H9 (cell line): Measurements from ENCODE around the gene EIF4E2. TPM values are rescaled to one million over a fixed set of nuclear protein-coding genes. Genes with fewer than 3 reads are reported as not detected.

ENCODE experiments used
- DNase-seq: peaks from one replicate; pipeline ENCODE4 v3.0.0-alpha.2; 2017
- H2AFZ ChIP-seq: one replicate; pipeline ENCODE4 v1.6.1; 2013; ENCODE audit warnings: mild to moderate bottlenecking, low read length, control low read depth, moderate library complexity
- H2AK5ac ChIP-seq: 2 replicates; pipeline ENCODE4 v1.6.1; 2013; ENCODE audit warnings: low read length, control low read depth, mixed read lengths; ENCODE audit not compliant: insufficient read length
- H2BK120ac ChIP-seq: one replicate; pipeline ENCODE4 v1.6.1; 2013; ENCODE audit warnings: low read depth, mild to moderate bottlenecking, low read length, control low read depth, inconsistent platforms; ENCODE audit not compliant: poor library complexity, severe bottlenecking
- H2BK12ac ChIP-seq: 2 replicates; pipeline ENCODE4 v1.6.1; 2013; ENCODE audit warnings: low read length, control low read depth, mixed read lengths, low read depth; ENCODE audit not compliant: insufficient read length
- H2BK15ac ChIP-seq: 2 replicates; pipeline ENCODE4 v1.6.1; 2013; ENCODE audit warnings: low read depth, low read length, control low read depth
- H2BK20ac ChIP-seq: one replicate; pipeline ENCODE4 v1.6.1; 2013; ENCODE audit warnings: low read depth, mild to moderate bottlenecking, low read length, control low read depth, inconsistent platforms; ENCODE audit not compliant: poor library complexity, severe bottlenecking
- H2BK5ac ChIP-seq: 2 replicates; pipeline ENCODE4 v1.6.1; 2013; ENCODE audit warnings: low read length, control low read depth, mixed read lengths; ENCODE audit not compliant: insufficient read length
- H3K14ac ChIP-seq: 2 replicates; pipeline ENCODE4 v1.6.1; 2013; ENCODE audit warnings: low read length, control low read depth; ENCODE audit not compliant: insufficient read depth
- H3K18ac ChIP-seq: 2 replicates; pipeline ENCODE4 v1.6.1; 2013; ENCODE audit warnings: low read depth, mild to moderate bottlenecking, mixed read lengths, low read length, control low read depth; ENCODE audit not compliant: insufficient read length
- H3K23ac ChIP-seq: 2 replicates; pipeline ENCODE4 v1.6.1; 2013; ENCODE audit warnings: low read length, control low read depth, mixed read lengths, low read depth; ENCODE audit not compliant: insufficient read length
- H3K23me2 ChIP-seq: 2 replicates; pipeline ENCODE4 v1.6.1; 2013; ENCODE audit warnings: low read depth, mild to moderate bottlenecking, mixed read lengths, low read length, control low read depth; ENCODE audit not compliant: insufficient read length, poor library complexity, severe bottlenecking
- H3K27ac ChIP-seq: 2 replicates; pipeline ENCODE4 v1.5.1; 2013; ENCODE audit warnings: low read length, control low read depth, mixed read lengths, low read depth; ENCODE audit not compliant: insufficient read length
- H3K27me3 ChIP-seq: 2 replicates; pipeline ENCODE4 v1.6.1; 2013; ENCODE audit warnings: low read length, control low read depth, inconsistent platforms; ENCODE audit not compliant: insufficient read depth
- H3K4ac ChIP-seq: 2 replicates; pipeline ENCODE4 v1.6.1; 2013; ENCODE audit warnings: low read depth, mild to moderate bottlenecking, control low read depth, inconsistent platforms, low read length, moderate library complexity
- H3K4me1 ChIP-seq: 2 replicates; pipeline ENCODE4 v1.6.1; 2013; ENCODE audit warnings: low read length, control low read depth, inconsistent platforms; ENCODE audit not compliant: insufficient read depth
- H3K4me2 ChIP-seq: 2 replicates; pipeline ENCODE4 v1.6.1; 2013; ENCODE audit warnings: low read length, control low read depth, mixed read lengths; ENCODE audit not compliant: insufficient read length, insufficient read depth
- H3K56ac ChIP-seq: 2 replicates; pipeline ENCODE4 v1.6.1; 2013; ENCODE audit warnings: low read depth, mild to moderate bottlenecking, mixed read lengths, low read length, control low read depth; ENCODE audit not compliant: insufficient read length
- H3K79me1 ChIP-seq: 2 replicates; pipeline ENCODE4 v1.6.1; 2013; ENCODE audit warnings: low read depth, mild to moderate bottlenecking, moderate library complexity, low read length, control low read depth, inconsistent platforms; ENCODE audit not compliant: insufficient read depth, poor library complexity, severe bottlenecking
- H3K79me2 ChIP-seq: 2 replicates; pipeline ENCODE4 v1.6.1; 2013; ENCODE audit warnings: low read length, control low read depth, inconsistent platforms; ENCODE audit not compliant: insufficient read depth
- H3K9ac ChIP-seq: 2 replicates; pipeline ENCODE4 v1.6.1; 2013; ENCODE audit warnings: low read length, control low read depth, mixed read lengths; ENCODE audit not compliant: insufficient read length; ENCODE audit errors: extremely low read depth
- H3K9me3 ChIP-seq: one replicate; pipeline ENCODE4 v1.6.1; 2013; ENCODE audit warnings: low read depth, low read length, inconsistent platforms; ENCODE audit not compliant: control insufficient read depth
- H3T11ph ChIP-seq: one replicate; pipeline ENCODE4 v1.6.1; 2013; ENCODE audit warnings: mild to moderate bottlenecking, low read length, control low read depth, inconsistent platforms
- H4K20me1 ChIP-seq: one replicate; pipeline ENCODE4 v1.6.1; 2013; ENCODE audit not compliant: control insufficient read depth, insufficient read length, insufficient read depth
- H4K5ac ChIP-seq: 2 replicates; pipeline ENCODE4 v1.6.1; 2013; ENCODE audit warnings: low read depth, mild to moderate bottlenecking, mixed read lengths, low read length, control low read depth; ENCODE audit not compliant: insufficient read length
- H4K8ac ChIP-seq: replicated peaks from 2 replicates; pipeline ENCODE4 v1.6.1; 2013; ENCODE audit warnings: low read length, control low read depth, mixed read lengths, low read depth; ENCODE audit not compliant: insufficient read length
- H4K91ac ChIP-seq: 2 replicates; pipeline ENCODE4 v1.6.1; 2013; ENCODE audit warnings: low read depth, mild to moderate bottlenecking, moderate library complexity, mixed read lengths, low read length, control low read depth; ENCODE audit not compliant: insufficient read length
- H3K27ac Mint-ChIP-seq, 3 experiments: 2 replicates in 2 of 3; 3 replicates in 1 of 3; pipeline ENCODE4 v1.8.0; 2020 to 2021; ENCODE audit warnings: mixed read lengths in 3 of 3, mild to moderate bottlenecking in 1 of 3, moderate library complexity in 1 of 3
- H3K27me3 Mint-ChIP-seq: 2 replicates; pipeline ENCODE4 v1.8.0; 2021; ENCODE audit warnings: low read depth, mild to moderate bottlenecking, moderate library complexity, mixed read lengths
- H3K36me3 Mint-ChIP-seq, 3 experiments: 2 replicates in 2 of 3; 3 replicates in 1 of 3; pipeline ENCODE4 v1.8.0; 2020 to 2021; ENCODE audit warnings: low read depth in 3 of 3, mixed read lengths in 3 of 3; ENCODE audit not compliant: insufficient read depth in 1 of 3
- H3K4me1 Mint-ChIP-seq, 2 experiments: 2 replicates each; pipeline ENCODE4 v1.8.0; 2020; ENCODE audit warnings: mixed read lengths in 2 of 2
- H3K4me3 Mint-ChIP-seq, 2 experiments: 2 replicates in 1 of 2; 3 replicates in 1 of 2; pipeline ENCODE4 v1.8.0; 2020 to 2021; ENCODE audit warnings: mild to moderate bottlenecking in 2 of 2, mixed read lengths in 2 of 2, moderate library complexity in 1 of 2
- H3K9me3 Mint-ChIP-seq, 2 experiments: 2 replicates in 1 of 2; 3 replicates in 1 of 2; pipeline ENCODE4 v1.8.0; 2020; ENCODE audit warnings: mild to moderate bottlenecking in 2 of 2, mixed read lengths in 2 of 2, moderate library complexity in 1 of 2
- WGBS: extraction: QIAGEN DNeasy Blood & Tissue Kit; methylation state at CpG from one replicate; pipeline ENCODE4 v1.1.7; 2013; ENCODE audit warnings: missing lambda C conversion rate, low lambda C conversion rate, mixed read lengths; ENCODE audit not compliant: insufficient read length; ENCODE audit errors: extremely low coverage; 5-methylcytosine and 5-hydroxymethylcytosine counted together
- total RNA-seq: library from RNA; stranded (reverse); gene quantifications from 2 replicates; pipeline ENCODE4 v1.2.1, GENCODE V29; 2021
- TF ChIP-seq, protein P1 (sequence below): fragments of 200-600 bp; sonication (generic); conservative IDR thresholded peaks from 3 replicates; pipeline ENCODE4 v1.8.0; 2021; ENCODE audit warnings: antibody characterized with exemption, mild to moderate bottlenecking

The EIF4E2 gene
- total RNA-seq, 1 experiment from 2014 or later = 109 TPM

DNA sequence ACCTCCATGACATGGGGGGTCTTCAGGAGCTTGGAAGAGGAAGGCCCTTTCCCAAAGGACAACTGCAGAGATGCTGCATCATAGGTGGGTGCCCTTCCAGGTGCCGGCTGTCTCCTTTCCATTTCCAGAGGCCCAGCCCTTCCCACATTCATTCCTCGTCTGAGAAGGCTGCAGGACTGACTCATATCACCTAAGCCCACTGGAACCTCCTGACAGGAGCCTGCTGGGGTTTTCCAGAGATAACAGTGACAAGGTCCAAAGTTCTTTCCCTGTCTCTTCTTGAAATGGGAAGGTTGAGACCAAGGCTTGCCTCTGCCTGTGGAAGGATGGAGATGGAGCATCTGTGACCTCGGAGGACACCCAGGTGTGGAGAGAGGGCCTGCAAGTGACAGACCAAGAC is 33.9 kb upstream of the EIF4E2 start:
- whole genome bisulfite sequencing = no CpG with 5 or more reads among the region's 3 CpGs
- Histone ChIP-seq H4K5ac (no peak overlapping the region), H4K20me1 (no peaks in the 10 kb centered on the region), H3K27ac (no peak overlapping the region), H2BK15ac (no peak overlapping the region), H3K18ac (no peak overlapping the region), H3K79me1 (no peaks in the 10 kb centered on the region), H2BK12ac (no peak overlapping the region), H2BK20ac (no peak overlapping the region), H3K14ac (no peak overlapping the region), H3K9me3 (no peaks in the 10 kb centered on the region), H3T11ph (no peak overlapping the region), H3K4me1 (no peaks in the 10 kb centered on the region), H3K4me2 (no peak overlapping the region), H4K91ac (no peak overlapping the region), H2BK120ac (no peak overlapping the region), H3K4ac (no peak overlapping the region), H3K56ac (no peak overlapping the region), H2AK5ac (no peak overlapping the region), H4K8ac (no peak overlapping the region), H2AFZ (no peak overlapping the region), H2BK5ac (no peak overlapping the region), H3K27me3 (no peaks in the 10 kb centered on the region; the same call in 1 of the 2 replicates), H3K9ac (no peak overlapping the region), H3K79me2 (no peaks in the 10 kb centered on the region), H3K23me2 (peaks cover under 1% of the 10 kb centered on the region), H3K23ac (no peak overlapping the region)
- H3K9me3 Mint-ChIP-seq = no peaks in the 10 kb centered on the region; a peak in 1 of 5 replicates
- DNase-seq = no peak
- peaks cover 41% of the 10 kb centered on the region for H3K27me3 Mint-ChIP-seq
- TF ChIP-seq, protein P1, sequence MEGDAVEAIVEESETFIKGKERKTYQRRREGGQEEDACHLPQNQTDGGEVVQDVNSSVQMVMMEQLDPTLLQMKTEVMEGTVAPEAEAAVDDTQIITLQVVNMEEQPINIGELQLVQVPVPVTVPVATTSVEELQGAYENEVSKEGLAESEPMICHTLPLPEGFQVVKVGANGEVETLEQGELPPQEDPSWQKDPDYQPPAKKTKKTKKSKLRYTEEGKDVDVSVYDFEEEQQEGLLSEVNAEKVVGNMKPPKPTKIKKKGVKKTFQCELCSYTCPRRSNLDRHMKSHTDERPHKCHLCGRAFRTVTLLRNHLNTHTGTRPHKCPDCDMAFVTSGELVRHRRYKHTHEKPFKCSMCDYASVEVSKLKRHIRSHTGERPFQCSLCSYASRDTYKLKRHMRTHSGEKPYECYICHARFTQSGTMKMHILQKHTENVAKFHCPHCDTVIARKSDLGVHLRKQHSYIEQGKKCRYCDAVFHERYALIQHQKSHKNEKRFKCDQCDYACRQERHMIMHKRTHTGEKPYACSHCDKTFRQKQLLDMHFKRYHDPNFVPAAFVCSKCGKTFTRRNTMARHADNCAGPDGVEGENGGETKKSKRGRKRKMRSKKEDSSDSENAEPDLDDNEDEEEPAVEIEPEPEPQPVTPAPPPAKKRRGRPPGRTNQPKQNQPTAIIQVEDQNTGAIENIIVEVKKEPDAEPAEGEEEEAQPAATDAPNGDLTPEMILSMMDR = no peak
- no peak overlapping the region for H3K4me3 Mint-ChIP-seq
- H3K4me1 Mint-ChIP-seq = peaks cover 18 to 37% of the 10 kb centered on the region in 2 experiments
- H3K27ac Mint-ChIP-seq = no peak overlapping the region; a peak in 1 of 7 replicates
- H3K36me3 Mint-ChIP-seq = peaks cover 0 to 1% (median 0%) of the 10 kb centered on the region in 3 experiments; a peak in 1 of 7 replicates
